Esophagus mucosa (tissue), 1 donor: Measurements from ENCODE around the gene GSK3B. TPM values are rescaled to one million over a fixed set of nuclear protein-coding genes. Genes with fewer than 3 reads are reported as not detected.
A peak's percentile ranks its signal among the peaks of the same experiment; 100 is the strongest.

ENCODE experiments used
- ATAC-seq: fragments of 200-7000 bp; cut with Tn5 transposase; one replicate; pipeline ENCODE4 v1.9.1; 2020
- total RNA-seq: library from RNA; stranded (reverse); gene quantifications from one replicate; pipeline ENCODE4 v1.2.4, GENCODE V29; 2023
- donor health status: DM: yes; HTN: yes; CAD: no.

Gene GSK3B
- total RNA-seq, result 33.1 TPM

DNA sequence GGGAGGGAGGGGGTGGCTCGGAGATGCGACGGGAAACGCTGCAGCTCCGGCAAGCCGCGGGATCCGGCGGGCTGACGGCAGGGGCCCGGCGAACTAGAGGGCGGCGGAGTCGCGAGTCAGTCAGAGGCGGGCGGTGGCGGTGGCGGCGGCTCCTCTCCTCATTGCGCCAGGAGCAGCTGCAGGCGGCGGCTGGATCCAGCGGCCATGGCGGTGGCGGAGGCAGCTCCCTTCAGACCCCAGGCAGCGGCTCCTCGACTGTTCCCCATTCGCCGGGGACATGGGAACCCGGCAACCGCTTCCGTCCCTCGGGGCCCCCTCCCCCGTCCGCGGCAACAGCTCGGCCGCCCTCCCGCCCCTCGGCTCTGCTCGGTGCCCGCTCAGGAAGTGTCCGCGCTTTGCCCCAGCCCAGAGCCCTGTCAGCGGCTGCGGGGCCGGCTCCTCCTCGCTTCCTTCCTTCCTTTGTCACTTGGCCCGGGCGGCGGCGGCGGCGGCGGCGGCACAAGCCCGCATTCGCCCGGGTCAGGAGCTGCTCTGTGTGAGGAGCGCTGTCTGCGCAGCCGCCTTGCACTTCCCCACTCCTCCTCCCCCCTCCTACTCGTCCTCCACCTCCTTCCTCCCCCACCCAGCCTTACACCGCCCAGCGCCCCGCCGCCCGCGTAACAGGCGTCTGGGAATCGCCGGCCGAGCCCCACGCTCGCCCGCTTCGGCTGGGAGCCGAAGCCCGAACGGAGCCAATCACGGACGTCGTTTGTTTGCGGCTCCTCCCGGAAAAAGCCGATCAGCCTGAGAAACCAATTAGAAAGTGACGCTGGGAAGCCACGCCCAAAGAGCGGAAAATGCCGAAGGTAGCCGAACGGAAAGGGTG lies at the start of gene GSK3B:
Gene GSK3B (minus strand): TSS at position 537 of the 865 bp plus-strand sequence. CDS start 1,013 bp downstream, outside the sequence.
- ATAC-seq, result peak; percentile 86

DNA sequence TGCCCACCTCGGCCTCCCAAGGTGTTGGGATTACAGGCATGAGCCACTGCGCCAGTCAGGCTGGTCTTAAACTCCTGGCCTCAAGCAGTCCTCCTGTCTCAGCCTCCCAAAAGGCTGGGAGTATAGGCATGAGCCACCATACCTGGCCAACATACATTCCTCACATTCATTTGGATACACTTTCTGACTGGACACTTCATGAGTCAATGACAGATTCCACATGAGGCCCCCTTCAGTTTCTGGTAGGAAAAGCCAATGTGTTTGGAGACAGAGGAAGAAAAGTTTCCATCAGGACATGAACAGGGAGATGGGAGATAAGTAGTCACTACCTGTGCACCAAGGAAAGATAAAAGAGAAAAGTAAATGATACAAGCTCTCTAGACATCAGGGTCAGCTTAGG lies 49.4 kb upstream of the GSK3B start:
- ATAC-seq, result no peak

DNA sequence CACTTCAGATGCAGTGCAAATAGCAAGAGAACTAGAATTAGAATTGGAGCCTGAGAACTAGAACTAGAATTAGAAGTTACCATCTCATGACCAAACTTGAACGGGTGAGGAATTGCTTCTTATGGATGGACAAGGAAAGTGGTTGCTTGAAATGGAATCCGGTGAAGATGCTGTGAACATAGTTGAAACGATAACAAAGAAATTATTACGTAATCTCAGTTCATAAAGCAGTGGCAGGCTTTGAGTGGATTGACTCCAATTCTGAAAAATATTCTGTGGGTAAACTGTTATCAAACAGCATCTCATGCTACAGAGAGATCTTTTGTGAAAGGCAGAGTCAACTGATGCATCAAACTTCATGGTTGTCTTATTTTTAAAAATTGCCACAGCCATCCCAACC lies 48.0 kb upstream of the GSK3B start:
- no peak for ATAC-seq

DNA sequence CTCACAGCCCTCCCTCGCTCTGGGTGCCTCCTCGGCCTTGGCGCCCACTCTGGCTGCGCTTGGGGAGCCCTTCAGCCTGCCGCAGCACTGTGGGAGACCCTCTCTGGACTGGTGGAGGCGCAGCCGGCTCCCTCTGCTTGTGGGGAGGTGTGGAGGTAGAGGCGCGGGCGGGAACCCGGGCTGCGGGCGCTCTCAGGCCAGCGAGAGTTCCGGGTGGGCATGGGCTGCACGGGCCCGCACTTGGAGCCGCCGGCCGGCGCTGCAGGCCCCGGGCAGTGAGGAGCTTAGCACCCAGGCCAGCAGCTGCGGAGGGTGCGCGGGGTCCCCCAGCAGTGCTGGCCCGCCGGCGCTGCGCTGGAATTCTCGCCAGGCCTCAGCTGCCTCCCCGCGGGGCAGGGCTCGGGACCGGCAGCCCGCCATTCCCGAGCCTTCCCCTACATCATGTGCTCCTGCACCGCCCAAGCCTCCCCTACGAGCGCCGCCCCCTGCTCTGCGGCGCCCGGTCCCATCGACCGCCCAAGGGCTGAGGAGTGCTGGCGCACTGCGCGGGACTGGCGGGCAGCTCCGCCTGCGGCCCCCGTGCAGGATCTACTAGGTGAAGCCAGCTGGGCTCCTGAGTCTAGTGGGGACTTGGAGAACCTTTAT lies 46.0 kb upstream of the GSK3B start:
- ATAC-seq, result no peak

DNA sequence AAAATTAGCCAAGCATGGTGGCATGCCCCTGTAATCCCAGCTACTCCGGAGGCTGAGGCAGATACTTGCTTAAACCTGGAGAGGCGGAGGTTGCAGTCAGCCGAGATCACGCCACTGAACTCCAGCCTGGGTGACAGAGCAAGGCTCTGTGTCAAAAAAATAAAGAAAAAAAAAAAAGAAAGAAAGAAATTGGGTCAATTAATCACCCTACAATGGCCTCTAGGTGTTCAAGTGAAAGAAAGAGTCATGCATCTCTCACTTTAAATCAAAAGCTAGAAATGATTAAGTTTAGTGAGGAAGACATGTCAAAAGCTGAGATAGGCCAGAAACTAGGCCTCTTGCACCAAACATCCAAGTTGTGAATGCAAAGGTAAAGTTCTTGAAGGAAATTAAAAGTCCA lies 44.9 kb upstream of the GSK3B start:
- ATAC-seq, result no peak

DNA sequence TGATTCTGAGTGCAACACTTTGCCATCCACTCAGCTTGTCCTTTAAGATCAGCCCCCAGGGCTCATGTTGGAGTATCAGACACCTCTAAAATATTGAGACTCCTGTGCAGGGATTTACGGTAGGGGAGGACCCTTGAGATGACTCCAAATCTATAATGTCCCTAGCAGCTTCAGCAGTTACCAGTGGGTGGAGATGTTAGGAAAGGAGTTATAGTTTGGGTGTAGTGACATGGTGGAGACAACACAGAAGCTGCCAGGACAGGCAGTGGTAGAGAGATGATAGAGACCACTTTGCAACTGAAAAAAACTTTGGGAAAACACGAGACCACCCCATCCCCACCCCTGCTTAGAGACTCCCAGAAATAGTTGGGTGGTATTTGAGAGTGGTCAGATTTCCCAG lies 43.3 kb upstream of the GSK3B start:
- no peak for ATAC-seq

DNA sequence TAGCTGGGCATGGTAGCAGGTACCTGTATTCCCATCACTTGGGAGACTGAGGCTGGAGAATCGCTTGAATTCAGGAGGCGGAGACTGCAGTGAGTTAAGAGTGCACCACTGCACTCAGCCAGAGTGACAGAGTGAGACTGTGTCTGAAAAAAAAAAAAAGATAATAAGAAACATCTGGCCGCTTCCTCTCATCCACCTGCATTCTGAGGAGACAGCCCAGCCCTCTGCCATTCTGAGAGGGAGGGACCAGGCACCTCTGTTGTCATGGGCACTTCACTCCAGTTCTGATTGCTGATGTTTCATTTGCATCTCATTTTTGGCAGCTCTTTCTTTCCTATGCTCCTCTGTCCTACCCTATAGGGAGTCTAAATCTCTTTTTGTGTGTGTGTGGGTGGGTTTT lies 36.4 kb upstream of the GSK3B start:
- no peak for ATAC-seq

DNA sequence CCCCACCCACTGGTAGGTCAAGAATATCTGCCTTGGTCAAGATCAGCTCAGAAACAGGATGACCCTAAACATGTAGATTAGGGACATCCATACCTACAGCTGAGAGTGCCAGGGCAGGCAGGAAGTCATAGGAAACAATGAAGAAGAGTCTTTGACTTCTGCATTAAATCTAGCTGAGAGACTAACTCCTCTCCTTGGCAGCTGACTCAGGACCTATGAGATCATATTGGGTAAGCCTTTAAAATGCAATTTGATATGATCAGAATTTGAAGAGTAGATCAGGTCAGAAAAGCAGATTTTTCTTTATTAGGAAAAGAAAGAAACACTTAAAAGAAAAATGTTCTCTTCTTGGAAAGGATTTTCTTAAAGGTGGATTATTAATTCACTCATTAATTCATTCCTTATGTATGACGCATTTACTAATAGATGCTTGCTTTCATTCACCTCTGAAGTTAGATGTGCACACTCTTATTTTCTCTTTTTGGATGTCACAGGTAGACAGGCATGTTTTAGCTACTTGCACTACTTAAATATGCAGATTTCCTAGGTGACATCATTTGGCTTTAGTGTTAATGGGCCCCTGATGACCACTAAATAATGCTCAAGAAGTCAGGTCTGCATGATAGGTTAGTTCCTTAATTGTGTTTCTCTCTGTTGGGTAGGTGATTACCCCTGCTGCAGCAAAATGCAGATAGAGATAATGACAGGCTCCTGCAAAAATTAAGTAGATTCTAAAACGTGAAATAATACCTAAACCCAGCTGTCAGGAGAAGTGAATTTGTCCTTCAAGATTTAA lies 35.7 kb upstream of the GSK3B start:
- ATAC-seq, result no peak

DNA sequence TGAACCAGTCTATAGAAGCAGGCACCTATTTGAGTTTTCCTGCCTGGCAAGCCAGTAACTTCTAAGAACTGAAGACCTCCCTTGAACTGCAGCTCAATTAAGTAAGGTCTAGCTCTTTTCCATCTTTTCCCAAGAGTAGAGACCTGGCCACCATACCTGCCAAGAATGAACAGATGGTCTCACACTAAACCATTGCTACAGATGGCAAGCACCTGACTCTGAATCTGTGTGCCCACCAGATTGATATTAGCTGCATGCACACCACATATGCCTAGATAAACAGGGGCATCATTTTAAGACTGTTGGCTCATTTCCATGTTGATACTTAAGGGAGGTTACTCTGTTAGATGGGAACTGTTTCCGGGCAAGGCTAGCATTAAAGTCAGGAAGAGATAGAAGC lies 34.8 kb upstream of the GSK3B start:
- ATAC-seq, result no peak

DNA sequence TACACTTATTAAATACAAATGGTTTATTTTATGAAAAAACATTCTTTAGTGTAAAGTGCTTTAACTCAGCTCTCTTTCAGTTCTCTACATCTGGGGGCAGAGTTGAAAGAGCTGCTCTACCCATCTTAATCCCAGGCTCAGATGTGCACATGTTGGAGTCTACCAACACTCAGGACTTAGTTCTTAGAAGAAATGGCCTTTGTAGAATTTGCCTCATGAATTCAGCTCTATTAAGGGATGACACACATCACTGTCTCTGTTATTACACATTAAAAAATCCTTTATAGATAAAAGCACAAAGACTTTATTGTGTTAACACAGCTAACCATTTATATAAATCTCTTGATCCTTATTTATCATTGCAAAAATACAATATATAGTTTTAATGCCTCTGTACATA lies 31.7 kb upstream of the GSK3B start:
- ATAC-seq, result no peak

DNA sequence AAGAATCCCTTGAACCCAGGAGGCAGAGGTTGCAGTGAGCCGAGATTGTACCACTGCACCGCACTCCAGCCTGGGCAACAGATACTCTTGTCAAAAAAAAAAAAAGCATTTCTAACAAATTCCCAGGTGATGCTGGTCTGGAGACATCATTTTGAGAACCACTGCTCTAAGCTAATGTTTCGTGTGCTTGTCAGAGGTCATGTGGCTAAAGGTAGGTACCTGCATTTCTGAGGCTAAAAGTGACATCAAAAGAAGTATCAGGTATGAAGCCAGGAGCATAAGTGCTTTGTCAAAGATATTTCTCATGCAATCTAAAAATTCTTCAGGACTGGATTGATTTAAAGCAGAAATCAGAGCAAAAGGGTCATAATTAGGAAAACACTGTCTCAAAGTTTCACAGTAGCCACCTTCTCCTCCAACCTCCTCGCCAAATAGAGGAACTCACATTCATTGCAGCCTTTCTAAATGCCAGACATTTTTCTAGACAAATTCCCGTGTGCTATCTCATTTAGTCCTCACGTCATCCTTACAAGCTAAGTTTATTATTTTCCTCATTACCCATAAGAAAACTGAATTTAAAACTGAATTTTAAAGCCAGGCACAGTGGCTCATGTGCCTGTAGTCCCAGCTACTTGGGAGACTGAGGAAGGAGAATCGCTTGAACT lies 25.7 kb upstream of the GSK3B start:
- ATAC-seq, result no peak

DNA sequence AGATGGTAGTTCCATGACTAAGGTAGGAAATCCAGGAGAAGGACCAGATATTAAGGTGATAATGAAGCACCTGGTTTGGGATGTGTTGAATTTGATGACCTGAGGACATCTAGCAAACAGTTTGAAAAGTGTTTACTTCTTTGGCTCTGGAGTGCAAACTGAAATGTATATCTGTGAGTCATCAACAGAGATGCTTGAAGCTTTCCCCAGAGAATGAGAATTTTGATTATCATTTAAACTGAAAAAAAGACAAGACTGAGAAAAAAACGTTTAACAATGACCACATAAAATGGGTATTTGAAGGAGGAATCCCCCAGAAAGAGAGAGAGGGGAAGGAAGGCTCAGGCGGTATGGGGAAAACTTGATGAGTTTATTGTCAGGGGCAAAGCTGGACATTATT lies 20.7 kb upstream of the GSK3B start:
- ATAC-seq, result no peak

DNA sequence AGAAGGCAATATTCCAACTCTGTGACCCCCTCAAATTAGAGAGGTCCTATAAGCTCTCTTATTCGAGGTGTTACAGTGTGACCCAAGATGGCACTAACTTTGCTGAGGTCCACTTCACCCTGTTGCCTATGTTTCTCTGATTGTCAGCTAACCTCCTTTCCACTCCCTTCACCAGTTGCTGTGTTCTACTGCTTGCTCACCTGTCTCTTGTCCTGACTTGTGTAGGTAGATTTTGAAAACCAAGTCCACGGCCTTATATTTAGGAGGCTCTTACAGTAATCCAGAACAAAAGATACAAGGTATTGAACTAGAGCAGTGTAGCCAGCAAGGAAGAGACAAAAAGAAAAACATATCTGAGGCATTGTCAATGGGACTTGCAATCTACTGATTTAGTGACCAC lies 20.1 kb upstream of the GSK3B start:
- ATAC-seq, result peak; percentile 68

DNA sequence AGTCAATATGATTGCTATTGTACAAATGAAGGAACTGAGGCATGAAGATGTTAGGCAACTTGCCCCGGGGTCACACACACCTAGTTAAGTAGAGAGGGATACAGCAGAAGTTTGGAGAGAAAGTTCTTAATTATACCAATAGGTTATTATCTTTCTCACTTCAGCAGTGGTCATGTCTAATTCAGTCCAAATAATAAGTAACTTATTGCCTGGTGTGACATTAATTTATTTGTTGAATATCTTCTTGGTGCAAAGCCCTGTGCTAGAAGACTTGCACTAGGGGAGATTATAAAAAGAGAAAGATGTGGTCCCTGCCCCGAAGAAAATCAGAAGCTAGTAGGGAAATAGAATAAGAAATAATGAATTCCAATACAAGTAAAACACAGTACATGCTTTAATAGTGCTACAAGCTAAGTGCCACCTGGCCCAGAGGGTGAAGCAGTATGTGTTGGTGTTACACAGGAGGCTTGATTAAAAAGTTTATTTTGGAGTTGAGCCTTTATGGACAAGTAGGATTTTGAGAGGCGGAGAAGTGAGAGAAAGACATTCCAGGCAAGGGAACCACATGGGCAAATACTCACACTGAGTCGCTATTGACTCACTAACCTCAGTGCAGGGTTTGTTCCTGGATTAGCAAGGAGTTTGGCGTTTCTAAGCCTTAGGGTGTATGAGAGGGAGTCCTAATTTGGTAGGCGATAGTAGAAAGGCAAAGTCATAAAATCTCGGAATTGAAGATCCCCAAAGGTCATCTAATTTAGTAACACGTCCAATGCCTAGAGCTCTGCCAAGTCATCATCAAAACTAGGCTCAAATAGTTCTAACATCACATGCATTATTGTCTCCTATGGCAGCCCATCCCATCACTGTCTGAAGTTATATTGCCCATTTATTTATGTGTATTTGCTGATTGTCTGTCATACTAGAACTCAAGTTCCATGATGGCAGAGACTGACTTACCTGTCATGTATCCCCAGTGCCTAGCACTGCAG lies 19.2 kb upstream of the GSK3B start:
- ATAC-seq, result peak; percentile 95

DNA sequence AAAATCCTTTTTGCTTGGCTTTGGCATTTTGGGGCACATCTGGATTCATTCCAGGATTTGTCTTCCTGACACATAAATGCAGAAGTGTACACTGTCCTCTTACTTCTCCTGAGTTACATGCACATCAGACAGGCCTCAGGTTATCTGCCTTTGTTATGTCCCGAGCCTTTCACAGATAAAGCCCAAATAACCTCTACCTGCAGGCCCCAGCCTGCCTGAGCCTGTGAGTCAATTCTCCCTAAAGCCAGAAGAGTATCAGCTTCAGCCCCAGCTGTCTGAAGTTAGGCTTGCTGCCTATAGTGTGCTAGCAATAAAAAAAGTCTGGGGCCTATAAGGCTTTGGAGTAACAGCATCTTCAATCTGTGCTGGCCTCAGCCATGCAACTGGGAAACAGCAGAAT lies 17.7 kb upstream of the GSK3B start:
- ATAC-seq, result peak; percentile 85

DNA sequence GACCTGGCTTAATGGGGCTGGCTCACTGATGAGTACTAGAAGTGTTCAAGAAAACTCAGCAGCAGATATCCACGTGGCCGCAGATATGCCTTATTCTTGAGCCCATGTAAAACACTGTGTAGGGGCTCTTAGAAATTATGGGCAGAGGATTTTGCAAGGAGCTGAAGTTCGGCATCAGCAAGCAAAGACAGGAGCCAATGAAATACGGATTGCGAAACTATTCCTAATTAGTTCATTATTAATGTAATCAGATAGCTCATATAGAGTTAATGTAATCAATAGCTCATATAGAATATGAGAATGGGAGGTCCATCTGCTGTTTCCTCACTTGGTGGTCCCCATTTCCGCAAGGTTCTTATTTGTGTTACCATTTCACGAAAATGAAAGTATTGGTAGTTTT lies 9.0 kb upstream of the GSK3B start:
- no peak for ATAC-seq

DNA sequence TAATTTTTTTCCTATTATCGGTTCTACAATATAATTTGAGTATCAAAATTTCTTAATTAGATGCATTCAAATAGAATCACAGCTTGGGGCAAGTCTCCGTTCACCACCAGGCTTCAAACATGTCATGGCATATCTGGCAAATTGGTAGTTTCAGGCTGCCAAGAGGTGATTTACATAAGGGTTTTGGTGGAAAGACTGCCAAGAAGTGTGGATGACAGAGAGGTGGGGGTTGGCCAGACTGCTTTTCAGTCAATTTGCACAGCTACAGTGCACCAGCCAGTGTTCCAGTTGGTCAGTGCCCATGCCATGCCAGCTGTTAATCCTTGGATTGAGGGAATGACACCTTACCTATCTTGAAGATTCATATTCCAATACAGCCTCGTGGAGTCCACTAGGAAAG lies 8.4 kb upstream of the GSK3B start:
- peak; percentile 75 for ATAC-seq

DNA sequence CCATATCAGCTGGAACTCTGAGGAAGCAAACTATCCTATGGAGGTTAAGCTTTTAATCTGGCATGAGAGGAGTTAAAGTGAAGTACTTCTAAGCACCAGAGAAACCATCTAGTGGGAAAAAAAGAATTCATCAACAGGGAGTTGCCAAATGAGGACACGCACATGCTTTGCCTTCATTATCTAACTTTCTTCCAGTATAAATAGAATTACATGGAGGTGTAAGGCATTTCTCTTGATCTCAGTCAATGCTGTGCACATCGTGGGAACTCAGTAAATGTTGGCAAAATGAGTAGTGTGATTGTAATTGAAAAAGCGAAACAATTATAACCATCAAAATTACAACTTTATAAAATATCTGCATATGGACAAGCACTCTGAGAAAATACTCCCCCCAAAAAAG lies 8.0 kb upstream of the GSK3B start:
- ATAC-seq, result no peak

DNA sequence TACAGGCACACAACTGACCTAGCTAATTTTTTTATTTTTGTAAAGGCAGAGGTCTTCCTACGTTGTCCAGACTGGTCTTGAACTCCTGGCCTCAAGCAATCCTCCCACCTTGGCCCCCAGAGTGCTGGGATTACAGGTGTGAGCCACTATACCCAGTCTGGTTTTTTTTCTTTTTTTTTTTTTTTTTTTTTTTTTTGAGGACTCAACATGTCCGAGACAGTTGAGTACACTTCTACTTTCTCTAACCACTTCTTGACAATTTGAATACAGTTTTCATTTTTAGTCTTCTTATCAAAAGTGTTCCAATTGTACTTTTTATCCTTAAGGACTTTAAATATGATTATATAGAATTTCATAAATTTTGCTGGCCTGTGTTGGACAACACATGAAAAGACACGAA lies 7.4 kb upstream of the GSK3B start:
- ATAC-seq, result no peak

DNA sequence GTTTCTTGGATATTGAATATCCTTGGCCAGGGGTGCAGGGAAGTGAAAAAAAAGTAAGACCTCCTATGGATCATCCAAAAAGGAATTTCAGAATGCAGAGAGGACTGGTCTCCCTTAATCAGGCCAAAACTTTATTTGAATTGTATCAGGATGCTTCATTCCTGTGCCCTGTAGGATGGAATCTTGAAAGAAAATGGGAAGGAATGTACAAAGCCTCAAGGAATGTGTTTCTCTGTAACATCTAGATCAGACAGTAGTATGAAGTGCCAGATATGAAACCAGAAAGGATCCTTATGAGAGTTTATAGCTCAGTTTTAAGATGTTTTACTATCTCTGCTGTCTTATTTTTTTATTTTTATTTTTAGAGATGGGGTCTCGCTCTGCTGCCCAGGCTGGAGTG lies 6.5 kb upstream of the GSK3B start:
- no peak for ATAC-seq

DNA sequence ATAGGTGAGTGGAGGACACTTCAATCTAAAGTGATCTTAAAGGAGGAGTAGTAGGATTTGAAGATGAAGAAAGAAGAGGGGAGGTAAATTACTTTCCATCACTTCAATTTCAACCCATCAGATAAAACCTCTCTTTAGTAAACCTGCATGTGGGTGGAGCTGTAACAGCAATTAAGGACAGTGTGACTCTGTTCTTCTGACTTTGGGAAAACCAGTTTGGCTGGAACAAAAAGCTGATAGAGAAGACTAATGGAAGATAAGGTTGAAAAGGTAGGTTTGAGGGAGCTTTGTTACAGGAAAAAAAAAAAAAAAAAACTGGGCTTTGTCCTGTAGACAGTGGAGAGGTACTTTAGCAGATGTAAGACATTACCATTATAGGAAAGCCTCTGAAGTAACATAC lies 4.5 kb upstream of the GSK3B start:
- no peak for ATAC-seq

DNA sequence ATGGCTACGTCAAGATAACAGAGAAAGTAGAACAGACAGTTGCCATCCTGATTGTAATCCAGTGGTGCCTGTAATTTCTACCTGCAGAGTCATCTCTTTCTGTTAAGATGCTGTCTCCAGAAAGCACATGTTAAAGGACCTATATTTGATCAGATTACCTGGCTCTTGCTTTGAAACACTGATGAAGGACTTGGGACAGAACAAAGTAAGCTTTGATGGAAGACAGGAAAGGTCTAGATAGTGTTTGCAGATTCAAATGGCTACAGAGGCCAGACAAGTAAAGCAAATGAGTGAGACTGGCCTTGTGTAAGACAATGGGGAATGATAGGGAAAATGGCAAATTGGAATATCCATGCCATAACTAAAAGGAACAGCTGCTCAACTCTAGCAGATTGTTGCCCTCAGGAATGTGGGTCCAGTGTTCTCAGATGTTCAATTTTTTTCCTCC lies 1.8 kb upstream of the GSK3B start:
- ATAC-seq, result no peak
